ENCODE results near the gene C12orf76. TPM values are rescaled to one million over a fixed set of nuclear protein-coding genes. Genes with fewer than 3 reads are reported as not detected.

C12orf76 gene
- polyA plus RNA-seq, 1 of the 3 experiments (the other 2 are of a cell fraction) = 29.2 TPM

Small RNA genes within 50 kb of the gene (small RNA-seq; reads per million reads assigned to genes)
- gene AC007546.2 = 0 reads per million in 7 experiments

Other genes starting within 250 kb of the C12orf76 start
- 5.2 and 5.4 TPM in 2 replicates for gene TRPV4, start 215.1 kb downstream of the C12orf76 start, polyA plus RNA-seq (2012; rRNA removed)
- gene GLTP, start 168.0 kb downstream of the C12orf76 start, polyA plus RNA-seq (2012; rRNA removed) = 16.9 and 23.0 TPM in 2 replicates
- gene TCHP, start 148.2 kb downstream of the C12orf76 start, polyA plus RNA-seq (2012; rRNA removed) = 19.0 and 37.3 TPM in 2 replicates
- 21.2 and 23.1 TPM in 2 replicates for gene GIT2, start 52.2 kb downstream of the C12orf76 start, polyA plus RNA-seq (2012; rRNA removed)
- gene ANKRD13A, start 49.1 kb downstream of the C12orf76 start, polyA plus RNA-seq (2012; rRNA removed) = 42.8 and 55.1 TPM in 2 replicates
- gene IFT81, start 75.8 kb upstream of the C12orf76 start, polyA plus RNA-seq (2012; rRNA removed) = 7.9 and 10.8 TPM in 2 replicates
- gene ATP2A2, start 232.7 kb upstream of the C12orf76 start, polyA plus RNA-seq (2012; rRNA removed) = 83.9 and 120 TPM in 2 replicates